ENCODE measurements around the gene CYBC1.
"Not testable (repeated sequence)": the region's sequence is repeated elsewhere in the genome, so short reads cannot be mapped to it uniquely, and the experiment has no call there.

Gene CYBC1

DNA sequence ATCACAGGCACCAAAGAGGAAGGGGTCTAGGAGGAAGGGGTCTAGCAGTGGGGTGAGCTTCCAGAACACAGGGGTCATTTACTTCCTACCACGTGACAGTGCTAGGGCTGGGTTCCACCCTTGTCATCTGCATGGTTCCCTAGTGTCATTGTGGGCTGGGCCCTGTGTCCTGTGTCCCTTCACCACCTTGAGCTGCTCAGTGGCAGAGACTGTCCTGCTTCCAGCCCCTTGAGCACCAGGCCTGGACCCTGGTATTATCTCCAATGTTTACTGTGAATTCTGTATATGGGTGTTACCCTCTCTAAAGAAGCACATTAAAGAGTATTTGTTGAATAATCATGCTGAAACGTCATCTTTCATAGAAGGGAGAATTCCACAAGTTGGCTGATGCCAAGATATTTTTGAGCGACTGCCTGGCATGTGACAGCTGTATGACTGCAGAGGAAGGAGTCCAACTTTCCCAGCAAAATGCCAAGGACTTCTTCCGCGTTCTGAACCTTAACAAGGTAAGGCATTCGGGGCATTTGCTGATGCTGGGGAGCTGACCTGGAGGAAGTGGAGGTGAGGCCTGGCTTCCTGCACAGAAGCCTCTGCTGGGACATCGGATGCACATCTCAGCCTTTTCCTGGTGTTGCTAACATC is 13.5 kb upstream of the CYBC1 start:
- no CpG with 5 or more reads among the region's 7 CpGs for WGBS (ENCODE audit: extremely low coverage, insufficient coverage, low lambda C conversion rate)
- no peak overlapping the region for H2BK15ac ChIP-seq (replicated peaks; ENCODE audit: low read depth)
- H4K8ac ChIP-seq (ENCODE audit: low read depth, low read length) = no peak overlapping the region
- no peaks in the 10 kb centered on the region for H3K27me3 ChIP-seq (ENCODE audit: insufficient read depth, low read length, poor library complexity)
- H3K4me1 ChIP-seq (ENCODE audit: control insufficient read depth, low read depth, low read length) = no peaks in the 10 kb centered on the region
- H3K79me1 ChIP-seq (ENCODE audit: low read length) = peaks cover 3% of the 10 kb centered on the region
- no peak overlapping the region for H3K4me3 ChIP-seq (ENCODE audit: low read length)
- H3K56ac ChIP-seq (ENCODE audit: low read length) = no peak overlapping the region
- H3K4ac ChIP-seq (ENCODE audit: low read depth, low read length) = no peak overlapping the region
- H4K5ac ChIP-seq (ENCODE audit: low read length) = no peak overlapping the region
- H3K18ac ChIP-seq (ENCODE audit: low read length) = no peak overlapping the region
- no peak overlapping the region for H3K4me2 ChIP-seq (ENCODE audit: low read length)
- H2AK5ac ChIP-seq (ENCODE audit: low read length) = no peak overlapping the region
- no peak overlapping the region for H2BK120ac ChIP-seq (ENCODE audit: low read depth, low read length)
- H3K9ac ChIP-seq (ENCODE audit: low read length) = no peak overlapping the region
- H3K79me2 ChIP-seq (ENCODE audit: control insufficient read depth, insufficient read depth, low read length) = no peaks in the 10 kb centered on the region
- no peak overlapping the region for H3K27ac ChIP-seq (ENCODE audit: low read depth, low read length)
- H2BK5ac ChIP-seq (ENCODE audit: low read length) = no peak overlapping the region
- no peak for DNase-seq
- peaks cover 2% of the 10 kb centered on the region for H3K36me3 ChIP-seq (ENCODE audit: control insufficient read depth, insufficient read depth, low read length)
- H3K23ac ChIP-seq (ENCODE audit: low read length) = no peak overlapping the region

DNA sequence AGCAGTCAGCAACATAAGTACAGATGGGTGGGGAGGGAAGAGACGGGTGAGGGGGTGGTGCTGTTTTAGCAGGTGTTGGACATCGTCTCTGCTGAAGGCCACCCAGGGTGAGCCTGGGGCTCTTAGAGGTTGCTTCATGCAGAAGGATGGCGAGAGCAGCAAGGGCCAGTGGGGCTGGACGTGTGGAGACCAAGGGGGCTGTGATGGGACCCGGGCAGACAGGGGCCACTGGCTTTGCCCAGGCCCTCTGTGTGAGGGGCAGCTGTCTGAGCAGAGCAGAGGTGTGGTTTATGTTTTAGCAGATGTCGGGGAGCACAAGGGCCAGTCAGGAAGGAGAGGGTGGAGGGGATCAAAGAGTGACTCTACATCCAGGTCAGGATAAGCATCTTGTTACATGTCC is 12.8 kb upstream of the CYBC1 start:
- H2AK5ac ChIP-seq (ENCODE audit: low read length) = no peak overlapping the region
- no peaks in the 10 kb centered on the region for H3K4me1 ChIP-seq (ENCODE audit: control insufficient read depth, low read depth, low read length)
- no peak overlapping the region for H3K18ac ChIP-seq (ENCODE audit: low read length)
- no peak overlapping the region for H4K8ac ChIP-seq (ENCODE audit: low read depth, low read length)
- no peak overlapping the region for H3K56ac ChIP-seq (ENCODE audit: low read length)
- no peaks in the 10 kb centered on the region for H3K79me2 ChIP-seq (ENCODE audit: control insufficient read depth, insufficient read depth, low read length)
- no peak overlapping the region for H3K4ac ChIP-seq (ENCODE audit: low read depth, low read length)
- H3K9ac ChIP-seq (ENCODE audit: low read length) = no peak overlapping the region
- peaks cover 3% of the 10 kb centered on the region for H3K79me1 ChIP-seq (ENCODE audit: low read length)
- H3K27ac ChIP-seq (ENCODE audit: low read depth, low read length) = no peak overlapping the region
- H3K4me2 ChIP-seq (ENCODE audit: low read length) = no peak overlapping the region
- no peak overlapping the region for H4K5ac ChIP-seq (ENCODE audit: low read length)
- no CpG with 5 or more reads among the region's 6 CpGs for WGBS (ENCODE audit: extremely low coverage, insufficient coverage, low lambda C conversion rate)
- no peak overlapping the region for H3K23ac ChIP-seq (ENCODE audit: low read length)
- no peak overlapping the region for H3K4me3 ChIP-seq (ENCODE audit: low read length)
- no peak for DNase-seq
- H3K36me3 ChIP-seq (ENCODE audit: control insufficient read depth, insufficient read depth, low read length) = peaks cover 2% of the 10 kb centered on the region
- no peak overlapping the region for H2BK15ac ChIP-seq (replicated peaks; ENCODE audit: low read depth)
- no peak overlapping the region for H2BK120ac ChIP-seq (ENCODE audit: low read depth, low read length)
- H3K27me3 ChIP-seq (ENCODE audit: insufficient read depth, low read length, poor library complexity) = no peaks in the 10 kb centered on the region
- H2BK5ac ChIP-seq (ENCODE audit: low read length) = no peak overlapping the region

DNA sequence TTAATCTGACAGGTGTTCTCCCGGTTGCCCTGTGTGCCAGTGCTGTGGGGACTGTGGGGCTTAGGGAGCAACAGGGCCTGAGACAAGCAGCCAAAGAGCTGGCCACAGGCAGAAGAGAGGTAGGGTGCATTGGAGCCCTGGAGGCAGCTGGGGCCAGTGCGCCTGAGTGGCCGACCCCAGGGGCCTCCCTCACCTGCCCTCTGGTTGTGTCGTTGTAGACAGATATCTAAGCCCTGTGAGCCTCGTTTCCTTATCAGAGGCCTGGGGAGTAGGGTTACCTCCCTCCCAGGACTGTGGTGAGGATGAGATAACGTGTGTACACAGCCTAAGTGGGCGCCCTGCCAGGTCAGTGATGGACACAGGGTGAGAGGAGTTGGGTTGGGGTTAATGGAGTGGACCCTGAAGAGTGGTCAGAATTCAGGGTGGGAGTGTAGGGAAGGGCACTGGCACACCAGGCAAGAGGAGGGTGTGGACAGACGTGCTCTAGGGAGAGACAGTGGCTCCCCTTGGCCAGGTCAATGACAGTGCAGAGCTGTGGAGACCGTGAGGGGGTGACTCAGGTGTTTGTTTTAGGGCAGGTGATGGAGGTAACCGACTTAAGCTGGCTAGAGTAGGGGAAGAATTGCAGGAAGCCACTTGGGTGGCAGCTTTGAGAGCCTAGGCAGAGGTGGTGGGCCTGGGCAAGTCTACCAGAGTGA is 11.4 kb upstream of the CYBC1 start:
- no peak overlapping the region for H3K56ac ChIP-seq (ENCODE audit: low read length)
- H3K18ac ChIP-seq (ENCODE audit: low read length) = no peak overlapping the region
- H3K79me2 ChIP-seq (ENCODE audit: control insufficient read depth, insufficient read depth, low read length) = no peaks in the 10 kb centered on the region
- H3K79me1 ChIP-seq (ENCODE audit: low read length) = peaks cover 3% of the 10 kb centered on the region
- no peak overlapping the region for H3K4me2 ChIP-seq (ENCODE audit: low read length)
- no peak overlapping the region for H3K27ac ChIP-seq (ENCODE audit: low read depth, low read length)
- no peak overlapping the region for H3K4ac ChIP-seq (ENCODE audit: low read depth, low read length)
- H3K36me3 ChIP-seq (ENCODE audit: control insufficient read depth, insufficient read depth, low read length) = peaks cover 2% of the 10 kb centered on the region
- no peak overlapping the region for H3K4me3 ChIP-seq (ENCODE audit: low read length)
- H3K27me3 ChIP-seq (ENCODE audit: insufficient read depth, low read length, poor library complexity) = no peaks in the 10 kb centered on the region
- no peak overlapping the region for H4K5ac ChIP-seq (ENCODE audit: low read length)
- H4K8ac ChIP-seq (ENCODE audit: low read depth, low read length) = no peak overlapping the region
- H3K23ac ChIP-seq (ENCODE audit: low read length) = no peak overlapping the region
- H2BK5ac ChIP-seq (ENCODE audit: low read length) = no peak overlapping the region
- H2BK120ac ChIP-seq (ENCODE audit: low read depth, low read length) = no peak overlapping the region
- H3K4me1 ChIP-seq (ENCODE audit: control insufficient read depth, low read depth, low read length) = no peaks in the 10 kb centered on the region
- no CpG with 5 or more reads among the region's 10 CpGs for WGBS (ENCODE audit: extremely low coverage, insufficient coverage, low lambda C conversion rate)
- no peak overlapping the region for H2BK15ac ChIP-seq (replicated peaks; ENCODE audit: low read depth)
- H2AK5ac ChIP-seq (ENCODE audit: low read length) = no peak overlapping the region
- no peak for DNase-seq
- no peak overlapping the region for H3K9ac ChIP-seq (ENCODE audit: low read length)

DNA sequence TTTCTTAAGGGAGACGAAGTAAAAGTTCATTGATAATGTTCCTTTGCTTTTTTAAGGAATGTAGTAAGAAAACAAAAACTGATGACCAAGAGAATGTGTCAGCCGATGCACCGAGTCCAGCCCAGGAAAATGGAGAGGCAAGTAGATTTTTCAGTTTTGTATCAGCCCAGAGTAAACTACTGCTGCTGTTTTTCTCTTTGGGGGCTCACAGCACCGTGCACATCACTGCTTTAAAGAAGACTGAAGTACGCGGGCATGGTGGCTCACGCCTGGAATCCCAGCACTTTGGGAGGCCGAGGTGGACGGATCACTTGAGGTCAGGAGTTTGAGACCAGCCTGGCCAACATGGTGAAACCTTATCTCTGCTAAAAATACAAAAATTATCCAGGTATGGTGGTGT is 9.4 kb upstream of the CYBC1 start:
- H3K4me3 ChIP-seq (ENCODE audit: low read length); H3K4ac ChIP-seq (ENCODE audit: low read depth, low read length); H3K9ac ChIP-seq (ENCODE audit: low read length); H3K4me1 ChIP-seq (ENCODE audit: control insufficient read depth, low read depth, low read length); H2BK5ac ChIP-seq (ENCODE audit: low read length); H3K4me2 ChIP-seq (ENCODE audit: low read length); H2BK120ac ChIP-seq (ENCODE audit: low read depth, low read length); H3K18ac ChIP-seq (ENCODE audit: low read length); H3K79me1 ChIP-seq (ENCODE audit: low read length); H2AK5ac ChIP-seq (ENCODE audit: low read length); H3K56ac ChIP-seq (ENCODE audit: low read length); H3K79me2 ChIP-seq (ENCODE audit: control insufficient read depth, insufficient read depth, low read length); H3K36me3 ChIP-seq (ENCODE audit: control insufficient read depth, insufficient read depth, low read length); H3K27me3 ChIP-seq (ENCODE audit: insufficient read depth, low read length, poor library complexity); DNase-seq; H3K23ac ChIP-seq (ENCODE audit: low read length); H3K27ac ChIP-seq (ENCODE audit: low read depth, low read length); H2BK15ac ChIP-seq (replicated peaks; ENCODE audit: low read depth); H4K5ac ChIP-seq (ENCODE audit: low read length); H4K8ac ChIP-seq (ENCODE audit: low read depth, low read length): not testable (repeated sequence)
- whole genome bisulfite sequencing (ENCODE audit: extremely low coverage, insufficient coverage, low lambda C conversion rate) = no CpG with 5 or more reads among the region's 9 CpGs

DNA sequence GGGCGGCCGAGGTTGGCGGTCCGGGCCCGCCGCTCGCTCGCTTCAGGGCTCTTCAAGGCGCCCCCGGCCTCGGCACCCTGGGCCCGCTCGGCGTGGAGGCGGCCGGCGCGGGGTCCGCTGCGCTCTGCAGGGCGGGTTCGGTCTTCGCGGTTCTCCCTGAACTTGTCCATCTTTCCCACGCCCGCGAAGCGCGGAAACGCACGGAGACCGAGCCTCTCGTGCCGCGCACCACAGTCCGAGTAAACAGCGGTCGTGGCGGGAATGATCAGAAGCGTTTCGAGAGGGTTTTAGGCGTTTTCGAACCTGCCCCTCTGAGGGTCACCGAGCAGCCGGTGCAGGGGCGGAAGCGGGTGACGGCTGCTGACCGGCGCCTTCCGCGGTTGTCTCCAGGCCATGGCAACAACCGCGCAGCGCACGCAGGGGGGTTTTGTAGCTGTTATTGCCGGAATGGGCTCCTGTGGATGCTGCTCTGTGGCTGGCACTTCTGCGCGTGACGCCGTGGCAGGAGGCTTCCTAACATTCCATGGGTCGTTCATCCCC is 8.4 kb upstream of the CYBC1 start:
- no peak overlapping the region for H3K23ac ChIP-seq (ENCODE audit: low read length)
- H3K4me3 ChIP-seq (ENCODE audit: low read length) = peak overlapping the region; percentile 80
- peak; percentile 26 for DNase-seq
- H3K56ac ChIP-seq (ENCODE audit: low read length) = peak overlapping the region; percentile 81
- H2BK5ac ChIP-seq (ENCODE audit: low read length) = no peak overlapping the region
- no peaks in the 10 kb centered on the region for H3K4me1 ChIP-seq (ENCODE audit: control insufficient read depth, low read depth, low read length)
- no peak overlapping the region for H2BK120ac ChIP-seq (ENCODE audit: low read depth, low read length)
- peak overlapping the region; percentile 64 for H3K27ac ChIP-seq (ENCODE audit: low read depth, low read length)
- H3K18ac ChIP-seq (ENCODE audit: low read length) = no peak overlapping the region
- no peak overlapping the region for H2AK5ac ChIP-seq (ENCODE audit: low read length)
- peak overlapping the region; percentile 82 for H3K9ac ChIP-seq (ENCODE audit: low read length)
- H3K4ac ChIP-seq (ENCODE audit: low read depth, low read length) = no peak overlapping the region
- peaks cover 3% of the 10 kb centered on the region for H3K79me1 ChIP-seq (ENCODE audit: low read length)
- H3K36me3 ChIP-seq (ENCODE audit: control insufficient read depth, insufficient read depth, low read length) = no peaks in the 10 kb centered on the region
- H3K4me2 ChIP-seq (ENCODE audit: low read length) = peak overlapping the region; percentile 91
- H4K5ac ChIP-seq (ENCODE audit: low read length) = no peak overlapping the region
- no peaks in the 10 kb centered on the region for H3K27me3 ChIP-seq (ENCODE audit: insufficient read depth, low read length, poor library complexity)
- H4K8ac ChIP-seq (ENCODE audit: low read depth, low read length) = no peak overlapping the region
- H2BK15ac ChIP-seq (replicated peaks; ENCODE audit: low read depth) = no peak overlapping the region
- WGBS (ENCODE audit: extremely low coverage, insufficient coverage, low lambda C conversion rate) = no CpG with 5 or more reads among the region's 62 CpGs
- H3K79me2 ChIP-seq (ENCODE audit: control insufficient read depth, insufficient read depth, low read length) = no peaks in the 10 kb centered on the region
